GM12878 (cell line): ENCODE results near the gene RAD51B. TPM values are rescaled to one million over a fixed set of nuclear protein-coding genes. Genes with fewer than 3 reads are reported as not detected.
A peak's percentile ranks its signal among the peaks of the same experiment; 100 is the strongest.

Source experiments
- ATAC-seq: fragments of 200-7000 bp; cut with Tn5 transposase; 3 replicates; pipeline ENCODE4 v1.9.1; 2020; ENCODE audit warnings: mild to moderate bottlenecking, moderate library complexity
- BruUV-seq: library from RNA; stranded (reverse); fragments of 400-500 nt; replicated peaks from 2 replicates; lab custom pipeline; 2021; lab: Mats Ljungman, UMichigan
- CTCF ChIA-PET: fragments of 300-600 bp; sonication (Branson Sonifier 250); formaldehyde crosslinking; extraction: SDS; loops from one replicate; lab custom pipeline; 2021; ENCODE audit warnings: inconsistent platforms; lab: Yijun Ruan, JAX
- POLR2A ChIA-PET: fragments of 350-600 bp; formaldehyde crosslinking; extraction: SDS; loops from one replicate; lab custom pipeline; 2021; ENCODE audit warnings: inconsistent platforms; lab: Charles Lee
- RAD21 ChIA-PET: fragments of 300-600 bp; sonication (Branson Sonifier 250); formaldehyde crosslinking; loops from one replicate; lab custom pipeline; 2023; ENCODE audit warnings: antibody characterized with exemption; ENCODE audit not compliant: unreplicated experiment; lab: Charles Lee
- SMC1A ChIA-PET: fragments of 300-600 bp; sonication (Branson Sonifier 250); formaldehyde crosslinking; loops from one replicate; lab custom pipeline; 2023; ENCODE audit not compliant: unreplicated experiment, uncharacterized antibody; lab: Charles Lee
- DNase-seq: peaks from one replicate; pipeline ENCODE4 v3.0.0-alpha.2; 2011; ENCODE audit warnings: low read depth, low spot score
- FAIRE-seq: peaks from 3 replicates; lab custom pipeline; 2011; peaks lifted over from hg19 to GRCh38; lab: Jason Lieb, UNC
- H2AFZ ChIP-seq: 2 replicates; pipeline ENCODE4 v1.6.0; 2011; ENCODE audit warnings: low read depth, low read length, control low read depth; ENCODE audit not compliant: control insufficient read depth
- H3K27ac ChIP-seq: 2 replicates; pipeline ENCODE4 v1.5.1; 2011; ENCODE audit warnings: control low read depth; ENCODE audit not compliant: control insufficient read depth, insufficient read depth
- H3K27me3 ChIP-seq, 2 experiments: replicated peaks in 1 of 2; 2 replicates each; pipeline versions ENCODE4 v1.6.0 to v1.6.1; 2011; ENCODE audit warnings: low read length in 1 of 2; ENCODE audit not compliant: control insufficient read depth in 2 of 2, insufficient read depth in 2 of 2
- H3K36me3 ChIP-seq, 2 experiments: 2 replicates each; pipeline ENCODE4 v1.5.1; 2011; ENCODE audit warnings: low read length in 1 of 2; ENCODE audit not compliant: control insufficient read depth in 2 of 2, insufficient read depth in 2 of 2
- H3K4me1 ChIP-seq: 2 replicates; pipeline ENCODE4 v1.6.1; 2011; ENCODE audit warnings: mild to moderate bottlenecking, low read length, moderate library complexity, mixed read lengths; ENCODE audit not compliant: control insufficient read depth, insufficient read depth
- H3K4me2 ChIP-seq: 2 replicates; pipeline ENCODE4 v1.6.0; 2011; ENCODE audit warnings: control low read depth; ENCODE audit not compliant: control insufficient read depth, insufficient read depth
- H3K4me3 ChIP-seq: fragments of 200-600 bp; sonication (generic); 2 replicates; pipeline ENCODE4 v1.5.1; 2016
- H3K79me2 ChIP-seq: 2 replicates; pipeline ENCODE4 v1.6.0; 2011; ENCODE audit warnings: low read length; ENCODE audit not compliant: control insufficient read depth, insufficient read depth
- H3K9ac ChIP-seq: 2 replicates; pipeline ENCODE4 v1.8.0; 2011; ENCODE audit warnings: low read length, control low read depth, mixed read lengths; ENCODE audit not compliant: control insufficient read depth, insufficient read depth
- H3K9me3 ChIP-seq: replicated peaks from 3 replicates; pipeline ENCODE4 v1.5.1; 2011; ENCODE audit warnings: mild to moderate bottlenecking, low read length; ENCODE audit not compliant: control insufficient read depth, insufficient read depth
- H4K20me1 ChIP-seq: 2 replicates; pipeline ENCODE4 v1.6.0; 2011; ENCODE audit not compliant: control insufficient read depth, insufficient read depth
- CBX5 ChIP-seq: sonication (generic); IDR thresholded peaks from 2 replicates; pipeline ENCODE4 v1.6.1; 2016; ENCODE audit warnings: low read depth, moderate library complexity, mild to moderate bottlenecking, inconsistent platforms
- CTCF ChIP-seq, 3 experiments: IDR thresholded peaks in 2 of 3; conservative IDR thresholded peaks in 1 of 3; 2 replicates each; pipeline ENCODE4 v1.5.1; 2011; ENCODE audit warnings: low read depth in 3 of 3, low read length in 3 of 3, mild to moderate bottlenecking in 3 of 3, control low read depth in 2 of 3, moderate library complexity in 2 of 3, inconsistent platforms in 1 of 3, mixed read lengths in 1 of 3; ENCODE audit not compliant: control insufficient read depth in 2 of 3, insufficient read depth in 1 of 3; ENCODE audit errors: extremely low read depth in 1 of 3
- IRF5 ChIP-seq: fragments of 450-650 bp; IDR thresholded peaks from 2 replicates; pipeline ENCODE4 v1.6.1; 2017; ENCODE audit warnings: borderline replicate concordance
- RAD51 ChIP-seq: fragments of 450-650 bp; IDR thresholded peaks from 2 replicates; pipeline ENCODE4 v1.6.1; 2016; ENCODE audit warnings: moderate library complexity, mild to moderate bottlenecking, inconsistent platforms
- RELB ChIP-seq: fragments of 450-650 bp; IDR thresholded peaks from 2 replicates; pipeline ENCODE4 v1.6.1; 2017; ENCODE audit warnings: low read depth, mild to moderate bottlenecking, moderate library complexity
- SMC3 ChIP-seq: IDR thresholded peaks from 2 replicates; pipeline ENCODE4 v1.6.1; 2011; ENCODE audit warnings: low read length, improper control_type of control experiment, borderline replicate concordance
- USF2 ChIP-seq: IDR thresholded peaks from 2 replicates; pipeline ENCODE4 v1.6.1; 2011; ENCODE audit warnings: low read depth, low read length, improper control_type of control experiment, borderline replicate concordance
- WRNIP1 ChIP-seq: IDR thresholded peaks from 2 replicates; pipeline ENCODE4 v1.6.1; 2011; ENCODE audit warnings: low read depth, low read length, improper control_type of control experiment, borderline replicate concordance
- YY1 ChIP-seq: IDR thresholded peaks from 2 replicates; pipeline ENCODE4 v1.6.1; 2011; ENCODE audit warnings: low read depth, mild to moderate bottlenecking, low read length
- WGBS: methylation state at CpG from one replicate; pipeline ENCODE4 v1.1.6; 2016; ENCODE audit warnings: low lambda C conversion rate; ENCODE audit not compliant: insufficient replicate concordance, insufficient coverage; ENCODE audit errors: missing lambda C conversion rate; 5-methylcytosine and 5-hydroxymethylcytosine counted together
- in situ Hi-C: fragments of 300-500 bp; cut with MboI; formaldehyde crosslinking; loops from 9 replicates; pipeline ENCODE4 v1.14.3; 2018; ENCODE audit warnings: mixed read lengths
- intact Hi-C: fragments of 100-400 bp; cut with micrococcal nuclease; formaldehyde crosslinking; loops from one replicate; pipeline ENCODE4 v1.14.2; 2022; ENCODE audit not compliant: unreplicated experiment
- polyA plus RNA-seq, 11 experiments: library from polyadenylated mRNA; depleted of rRNA in 4 of 11; unstranded in 6 of 11; stranded (reverse) in 5 of 11; fragments of >200 nt; fragmentation: Nextera tagmentation in 4 of 11; fragmentation: Illumina TruSeq in 1 of 11; extraction: Ambion mirVana in 4 of 11; extraction: Trizol in 1 of 11; gene quantifications; 1 replicate in 1 of 11; 2 replicates in 10 of 11; pipeline versions ENCODE4 v1.2.1 to v1.2.3, GENCODE V29; 2011 to 2016; ENCODE audit warnings: inconsistent platforms in 2 of 11, missing spikeins in 2 of 11, low read depth in 1 of 11
- total RNA-seq, 4 experiments: library from RNA; depleted of rRNA in 3 of 4; stranded (reverse); fragments of >200 nt in 3 of 4; fragmentation: Illumina TruSeq in 1 of 4; extraction: Trizol in 1 of 4; gene quantifications; 2 replicates each; pipeline versions ENCODE4 v1.2.1 to v1.2.3, GENCODE V29; 2013 to 2021

Gene RAD51B
- total and polyA plus RNA-seq, 10 of the 15 experiments (the other 5 are each of a cell fraction or from before 2014, with no cell fraction given): 9.8 to 26.8 (median 21.3) TPM

GRCh38 chr14:68616221-68616902, 796.8 kb downstream of the RAD51B start:
- CTCF ChIA-PET: no interaction called here
- 4% methylated on average over 1 of the region's 1 CpG for WGBS
- FAIRE-seq: no peak

More at GRCh38 chr14:68616221-68616902, 796.8 kb downstream of the RAD51B start:
- Histone ChIP-seq H3K4me2 (no peak overlapping the region), H3K27ac (no peak overlapping the region), H3K9me3 (peaks cover 17% of the 10 kb centered on the region), H3K79me2 (no peaks in the 10 kb centered on the region), H4K20me1 (no peaks in the 10 kb centered on the region), H3K4me1 (no peaks in the 10 kb centered on the region), H3K9ac (no peak overlapping the region), H3K36me3 (no peaks in the 10 kb centered on the region), H2AFZ (no peak overlapping the region), H3K4me3 (no peak overlapping the region), H3K27me3 (no peaks in the 10 kb centered on the region)
- no peak for ATAC-seq
- ChIA-PET POLR2A (no interaction called here), SMC1A (interaction anchor here (0.7 to 1.9 kb wide), 3 partner anchors 10 to 198 kb away, joined by 3 to 8 read pairs (median 5); no protein-coding TSS in a partner anchor), RAD21 (no interaction called here)
- intact Hi-C loops: no loop called here
- DNase-seq: no peak
- in situ Hi-C loops: no loop called here
- BruUV-seq: no TSS peak
- TF ChIP-seq YY1 (no peak), RELB (peak; percentile 49; the same call in 1 of the 2 replicates), SMC3 (peak; percentile 12; the same call in 1 of the 2 replicates), IRF5 (no peak), USF2 (no peak), CTCF (IDR thresholded peaks at IDR 0.05 in 2 of 3, conservative IDR thresholded peaks at IDR 0.05 in 1 of 3; ENCODE audit: control insufficient read depth in 2 of 3, extremely low read depth in 1 of 3, insufficient read depth in 1 of 3, low read depth in 3 of 3, low read length in 3 of 3) (no peak), WRNIP1 (no peak), RAD51 (no peak), CBX5 (peak; percentile 97)
